GM18498 (cell line): ENCODE measurements around the gene SHISA5.
"Not testable (repeated sequence)": the region's sequence is repeated elsewhere in the genome, so short reads cannot be mapped to it uniquely, and the experiment has no call there.

Experiments
- ATAC-seq: cut with Tn5 transposase; IDR thresholded peaks from one replicate; pipeline ENCODE4 v1.9.1; 2021; ENCODE audit warnings: mild to moderate bottlenecking, moderate library complexity; ENCODE audit not compliant: unreplicated experiment

SHISA5 gene, protein sequence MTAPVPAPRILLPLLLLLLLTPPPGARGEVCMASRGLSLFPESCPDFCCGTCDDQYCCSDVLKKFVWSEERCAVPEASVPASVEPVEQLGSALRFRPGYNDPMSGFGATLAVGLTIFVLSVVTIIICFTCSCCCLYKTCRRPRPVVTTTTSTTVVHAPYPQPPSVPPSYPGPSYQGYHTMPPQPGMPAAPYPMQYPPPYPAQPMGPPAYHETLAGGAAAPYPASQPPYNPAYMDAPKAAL

DNA sequence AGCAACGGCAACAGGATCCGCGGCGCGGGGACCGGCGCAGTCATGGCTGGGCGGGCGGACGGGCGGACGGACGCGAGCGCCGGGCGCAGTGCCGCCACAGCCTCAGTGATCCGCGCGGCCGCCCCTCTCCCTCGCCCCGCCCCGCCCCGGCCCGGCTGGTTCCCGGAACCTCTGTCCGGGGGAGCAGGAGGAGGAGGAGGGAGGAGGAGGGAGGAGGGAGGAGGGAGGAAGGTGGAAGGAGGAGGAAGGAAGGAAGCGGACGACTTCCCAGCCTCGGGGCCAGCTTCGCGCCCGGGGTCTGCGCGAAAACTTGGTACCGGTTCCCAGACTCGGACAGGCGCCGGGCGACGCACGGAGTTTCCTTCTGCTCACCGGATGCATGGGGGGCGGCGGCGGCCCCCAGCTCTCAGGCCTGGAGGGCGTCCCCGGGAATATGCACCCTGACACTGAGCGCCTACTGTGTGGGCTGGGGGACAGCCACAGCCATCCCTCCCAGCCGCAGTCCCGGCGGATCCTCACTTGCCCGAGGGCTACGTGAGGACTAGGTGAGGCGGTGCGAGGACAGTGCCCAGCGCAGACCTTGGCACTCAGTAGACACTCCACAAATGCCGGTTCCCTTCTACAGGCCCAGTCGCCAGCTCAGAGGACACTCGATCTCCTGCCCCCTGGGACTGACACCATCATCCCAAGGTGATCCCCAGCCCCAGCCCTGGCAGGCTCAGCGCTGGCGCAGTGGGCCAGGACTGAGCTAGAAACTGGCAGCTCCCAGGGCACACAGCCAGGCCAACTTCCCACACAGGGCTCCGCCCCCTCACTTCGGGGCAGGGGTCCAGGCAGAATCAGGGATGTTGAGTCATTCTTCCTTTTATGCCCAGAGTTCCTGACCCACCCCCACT lies at the start of gene SHISA5:
Gene SHISA5, minus strand, starts transcription at position 124 of the 896 bp plus-strand sequence. Its CDS starts 80 bp downstream, at position 44.
- peak; percentile 51 for ATAC-seq

DNA sequence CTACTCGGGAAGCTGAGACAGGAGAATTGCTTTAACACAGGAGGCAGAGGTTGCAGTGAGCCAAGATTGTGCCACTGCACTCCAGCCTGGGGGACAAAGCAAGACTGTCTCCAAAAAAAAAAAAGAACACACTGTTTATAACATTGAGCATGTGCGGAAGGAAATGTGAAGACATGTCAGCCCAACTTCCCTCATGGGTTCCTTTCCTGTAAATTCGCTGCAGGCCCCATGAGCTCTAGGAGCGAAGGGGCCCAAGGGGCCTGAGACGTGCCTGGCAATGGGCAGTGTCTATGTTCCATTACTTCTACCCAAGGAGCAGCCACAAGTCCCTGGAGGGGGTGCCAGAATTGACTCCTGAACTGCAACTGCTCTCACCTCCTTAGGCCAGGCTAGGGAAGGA lies 49.4 kb upstream of the SHISA5 start:
- no peak for ATAC-seq

DNA sequence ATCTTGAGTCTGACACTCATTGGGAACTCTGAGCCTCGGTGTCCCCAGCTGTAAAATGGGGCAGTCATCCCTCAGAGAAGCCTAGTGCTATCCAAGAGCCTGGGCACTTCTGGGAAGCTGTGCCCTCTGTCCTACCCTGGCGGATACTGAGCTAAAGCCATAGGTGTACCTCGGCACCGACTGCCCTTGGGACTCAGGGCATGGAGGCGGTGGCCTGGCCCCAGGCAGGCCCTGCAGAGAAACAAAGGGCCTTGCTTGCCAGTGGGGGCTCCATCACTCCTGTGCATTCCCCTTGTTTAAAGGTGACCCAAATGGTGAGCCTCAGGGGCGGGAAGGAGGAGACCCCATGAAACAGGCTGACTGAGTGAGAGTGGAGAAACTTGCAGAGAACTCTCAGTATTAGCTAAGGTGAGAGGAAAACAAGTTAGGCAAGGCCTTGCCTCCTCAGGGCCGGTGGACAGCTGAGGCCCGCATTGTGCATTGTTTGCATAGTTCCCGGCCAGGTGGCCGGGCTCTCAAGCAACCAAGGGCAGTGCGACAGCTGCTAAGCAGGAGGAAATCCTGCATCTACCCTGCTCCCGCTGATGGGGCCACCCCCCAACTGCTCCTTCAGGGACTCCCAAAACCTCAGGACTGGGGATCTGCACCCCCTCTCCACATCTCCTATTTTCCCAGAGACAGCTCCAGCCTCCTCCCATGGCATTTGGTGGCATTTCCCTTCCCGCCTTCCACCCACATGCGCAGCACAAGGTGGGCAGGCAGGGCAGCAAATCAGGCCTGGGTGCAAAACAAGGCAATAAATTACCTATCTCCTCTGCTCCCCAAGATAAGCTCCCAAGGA lies 48.4 kb upstream of the SHISA5 start:
- ATAC-seq, result no peak

DNA sequence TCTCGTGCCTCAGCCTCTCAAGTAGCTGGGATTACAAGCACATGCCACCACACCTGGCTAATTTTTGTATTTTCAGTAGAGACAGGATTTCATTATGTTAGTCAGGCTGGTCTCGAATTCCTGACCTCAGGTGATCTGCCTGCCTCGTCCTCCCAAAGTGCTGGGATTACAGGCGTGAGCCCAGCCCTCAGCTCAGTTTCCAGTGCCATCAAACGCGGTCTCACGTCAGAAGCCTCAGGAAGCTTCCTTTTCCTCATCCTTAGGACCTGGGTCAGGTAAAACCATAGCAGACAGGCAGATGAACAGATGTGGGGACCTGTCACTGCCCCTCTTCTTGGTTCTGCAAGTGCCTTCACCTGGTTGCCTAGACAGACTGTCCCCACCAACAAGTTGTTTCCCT lies 47.7 kb upstream of the SHISA5 start:
- ATAC-seq, result not testable (repeated sequence)

DNA sequence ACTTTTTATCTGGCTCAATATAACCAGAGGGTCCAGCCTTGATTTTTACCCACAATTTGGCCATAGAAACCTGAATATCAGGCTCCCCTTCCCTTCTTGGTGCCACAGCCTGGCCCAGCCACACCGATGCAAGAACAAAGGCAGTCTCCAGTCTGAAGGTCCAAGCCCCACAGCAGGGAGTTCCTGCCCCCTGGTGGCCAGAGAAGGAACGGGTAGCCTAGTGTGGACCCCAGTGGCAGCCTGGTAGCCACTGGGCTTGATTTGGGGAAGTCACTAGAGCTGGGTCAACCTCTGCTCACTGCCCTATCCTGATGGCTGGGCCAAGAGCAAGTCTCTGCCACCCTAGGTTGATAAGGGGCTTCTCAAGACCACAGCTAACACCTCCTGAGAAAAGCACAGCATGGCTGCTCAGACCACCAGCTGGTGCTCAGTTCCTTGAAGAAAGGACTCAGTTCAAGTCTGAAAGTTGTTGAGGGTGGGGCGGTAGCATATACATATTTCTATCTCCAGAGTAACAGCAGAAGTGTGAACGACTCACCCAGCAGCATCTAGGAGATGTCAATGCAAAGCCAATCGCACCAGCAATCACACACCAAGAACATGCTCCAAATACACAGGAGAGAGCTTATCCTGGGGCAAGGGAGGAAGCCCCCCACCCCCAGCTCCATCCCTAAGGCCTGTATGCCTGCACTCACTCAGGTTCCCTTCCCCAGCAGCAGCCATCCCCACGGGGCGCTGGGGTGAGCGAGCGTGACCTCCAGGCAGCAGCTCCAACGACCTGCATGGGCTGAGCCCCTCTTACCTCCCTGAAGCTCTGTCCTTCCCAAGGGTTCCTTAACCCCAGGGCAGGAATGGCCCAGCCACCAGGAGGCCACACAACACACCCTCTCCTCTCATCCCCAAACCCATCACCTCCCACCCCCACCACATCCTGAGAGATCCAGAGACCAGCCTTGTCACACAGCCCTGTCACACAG lies 45.0 kb upstream of the SHISA5 start:
- ATAC-seq, result no peak

DNA sequence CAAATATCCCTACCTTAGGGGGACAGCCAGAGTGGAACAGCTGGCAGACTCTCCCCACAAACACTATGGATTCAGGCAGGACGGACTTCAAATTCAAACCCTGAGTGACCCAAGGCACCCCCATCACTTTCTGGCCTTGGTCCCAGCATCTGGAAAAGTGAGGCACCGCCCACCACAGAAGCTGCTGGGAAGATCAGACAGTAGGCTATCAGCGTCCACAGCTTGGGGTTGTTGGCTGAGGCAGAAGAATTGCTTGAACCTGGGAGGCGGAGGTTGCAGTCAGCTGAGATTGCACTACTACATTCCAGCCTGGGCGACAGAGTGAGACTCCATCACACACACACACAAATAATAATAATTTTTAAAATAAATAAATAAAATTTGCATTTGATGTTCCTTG lies 44.2 kb upstream of the SHISA5 start:
- no peak for ATAC-seq

DNA sequence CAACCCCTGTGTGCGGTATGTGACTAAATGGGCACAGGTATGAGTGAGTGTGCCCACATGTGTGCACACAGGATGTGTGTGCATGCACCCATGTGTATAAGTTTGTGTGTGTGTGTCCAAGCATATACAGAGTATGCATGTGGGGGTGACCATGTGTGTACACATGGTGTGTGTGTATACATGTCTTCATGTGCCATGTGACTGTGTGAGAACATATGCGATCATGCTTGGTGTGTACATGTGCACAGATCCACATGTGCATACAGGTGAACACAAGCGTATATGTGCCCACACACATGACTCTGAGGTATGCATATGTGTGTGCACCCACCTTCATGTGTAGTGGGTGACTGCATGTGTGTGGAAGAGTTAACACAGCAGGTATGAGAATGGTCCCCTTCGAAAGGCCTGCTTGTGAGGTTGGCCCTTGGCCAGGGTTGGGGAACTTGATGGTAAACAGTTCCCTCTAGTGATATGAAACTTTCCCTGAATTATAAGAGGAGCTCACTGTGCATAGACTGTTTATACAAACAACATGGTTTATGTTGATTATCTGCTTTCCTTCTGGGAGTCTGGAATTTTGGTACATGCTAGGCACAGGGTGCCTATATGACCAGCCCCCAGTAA lies 42.3 kb upstream of the SHISA5 start:
- no peak for ATAC-seq

DNA sequence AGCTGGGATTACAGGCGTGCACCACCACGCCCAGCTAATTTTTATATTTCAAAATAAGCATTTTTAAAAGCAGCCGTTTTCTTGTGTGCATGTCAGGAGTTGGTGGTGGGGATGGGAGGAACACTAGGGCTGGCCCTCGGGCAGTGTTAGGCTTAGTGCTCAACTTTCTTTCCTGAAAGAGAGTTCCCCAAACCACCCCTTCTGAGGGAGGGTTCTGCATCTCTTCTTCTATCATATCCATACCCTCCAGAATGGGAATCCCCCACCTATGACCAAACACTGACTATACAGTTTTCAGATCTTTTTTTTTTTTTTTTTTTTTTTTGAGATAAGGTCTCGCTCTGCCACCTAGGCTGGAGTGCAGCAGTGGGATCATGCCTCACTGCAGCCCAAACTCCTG lies 40.2 kb upstream of the SHISA5 start:
- no peak for ATAC-seq

DNA sequence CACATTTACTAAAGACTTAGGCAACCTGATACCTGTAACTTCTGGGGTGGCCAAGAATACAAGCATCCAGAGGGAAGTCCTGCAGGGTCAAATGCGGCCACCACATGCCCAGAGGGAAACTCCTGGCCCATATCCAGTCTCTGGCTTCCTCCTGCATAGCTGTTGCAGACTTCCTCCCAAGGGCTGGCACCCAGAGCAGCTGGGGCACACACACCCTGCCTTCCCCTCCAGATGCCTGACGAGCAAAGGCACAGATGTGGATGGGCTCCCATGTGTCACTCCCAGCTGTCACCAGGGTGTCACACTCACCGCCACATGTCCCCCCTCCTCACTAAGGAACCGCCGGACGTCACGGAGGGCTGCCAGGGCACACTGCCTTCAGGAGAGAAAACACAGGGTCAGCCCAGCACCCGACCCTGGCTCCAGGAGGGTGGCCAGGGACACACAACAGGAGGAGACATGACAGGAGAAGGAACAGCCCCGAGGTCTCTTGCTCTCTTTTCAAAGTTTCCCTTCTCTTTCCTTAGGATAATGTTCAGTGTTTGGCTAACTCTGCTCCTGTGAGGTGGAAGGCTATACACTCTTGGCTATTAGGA lies 39.4 kb upstream of the SHISA5 start:
- no peak for ATAC-seq

DNA sequence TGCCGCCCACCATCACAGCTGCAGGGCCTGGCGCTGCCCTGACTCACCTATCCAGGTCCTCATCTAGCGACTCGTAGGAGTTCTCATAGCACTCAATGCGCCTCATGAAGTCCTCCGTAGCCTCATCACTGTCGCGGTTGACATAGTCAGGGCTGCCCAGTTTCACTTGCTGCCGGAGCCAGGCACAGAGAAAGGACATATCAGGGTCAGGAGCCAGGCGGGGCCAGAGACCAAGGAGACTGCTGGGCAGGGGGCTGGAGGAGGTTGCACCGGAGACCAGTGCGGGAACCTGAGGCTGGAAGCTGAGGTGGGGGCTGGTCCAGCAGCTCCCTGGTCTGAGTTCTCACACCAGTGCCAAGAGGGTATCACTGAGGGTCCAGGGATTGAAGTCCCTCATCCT lies 34.5 kb upstream of the SHISA5 start:
- no peak for ATAC-seq

DNA sequence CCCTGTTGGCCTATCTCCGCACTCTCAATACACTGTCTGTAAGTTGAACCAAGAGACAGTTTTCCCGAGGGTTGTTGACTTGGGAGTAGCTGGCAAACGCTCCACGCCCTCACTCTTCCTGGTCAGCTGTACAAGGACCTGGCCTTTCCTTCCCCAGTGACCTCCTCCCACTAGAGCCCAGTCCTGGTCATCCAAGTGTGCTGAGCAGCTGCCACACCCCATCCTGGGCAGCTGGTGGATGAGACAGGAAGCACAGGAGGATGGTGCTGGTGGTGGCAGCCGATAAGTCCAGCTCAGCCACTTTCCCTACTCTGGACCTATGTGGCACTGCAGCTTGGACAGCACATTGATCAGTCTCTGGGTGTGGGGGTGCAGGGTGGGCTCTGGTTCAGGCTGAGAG lies 32.8 kb upstream of the SHISA5 start:
- no peak for ATAC-seq

DNA sequence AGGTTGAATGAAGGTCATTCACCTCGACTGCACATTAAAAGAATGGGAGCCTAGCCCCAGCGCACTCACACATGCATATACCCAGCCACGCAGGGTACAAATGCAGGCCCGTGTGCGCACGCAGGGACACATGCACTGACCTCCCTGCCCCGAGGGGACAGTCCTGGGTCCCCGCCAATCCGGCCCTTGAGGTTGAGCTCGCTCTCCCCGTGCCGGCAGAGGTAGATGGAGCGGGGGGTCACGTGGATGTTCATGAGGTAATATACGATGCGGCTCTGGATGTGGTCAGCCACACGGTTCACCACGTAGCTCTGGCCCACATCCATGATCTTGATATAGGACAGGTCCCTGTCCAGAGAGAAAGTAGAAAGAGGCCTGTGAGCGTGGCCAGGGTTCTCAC lies 32.1 kb upstream of the SHISA5 start:
- no peak for ATAC-seq

DNA sequence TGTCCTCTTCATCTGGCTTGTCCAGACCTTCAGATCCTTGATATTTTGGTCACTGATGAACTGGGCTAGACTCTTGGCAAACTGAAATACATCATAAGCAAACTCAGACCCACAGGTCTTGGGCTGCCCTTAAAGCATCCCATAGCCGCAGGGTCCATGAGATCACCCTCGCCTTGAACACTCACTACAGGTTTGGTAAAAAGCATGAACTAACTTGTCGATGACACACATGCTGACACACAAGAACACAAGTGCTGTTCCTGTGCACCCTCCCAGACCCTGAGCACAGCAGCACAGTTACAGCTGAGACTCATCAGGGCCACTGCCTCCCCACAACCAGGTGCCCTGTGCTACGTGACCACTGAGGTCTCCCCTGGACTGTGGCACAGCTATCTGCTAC lies 31.6 kb upstream of the SHISA5 start:
- ATAC-seq, result no peak

DNA sequence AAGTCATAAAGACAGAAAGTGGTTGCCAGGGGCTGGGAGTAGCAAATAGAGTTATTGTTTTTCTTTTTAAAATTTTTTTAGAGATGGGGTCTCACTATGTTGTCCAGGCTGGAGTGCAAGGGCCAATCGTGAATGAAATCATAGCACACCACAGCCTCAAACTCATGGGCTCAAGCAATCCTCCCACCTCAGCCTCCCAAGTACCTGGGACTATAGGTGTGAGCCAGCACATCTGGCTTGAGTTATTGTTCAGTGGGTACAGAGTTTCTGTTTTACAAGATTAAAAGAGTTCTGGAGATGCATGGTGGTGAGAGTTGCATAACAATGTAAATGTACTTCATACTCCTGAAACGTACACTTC lies 29.0 kb upstream of the SHISA5 start:
- no peak for ATAC-seq

DNA sequence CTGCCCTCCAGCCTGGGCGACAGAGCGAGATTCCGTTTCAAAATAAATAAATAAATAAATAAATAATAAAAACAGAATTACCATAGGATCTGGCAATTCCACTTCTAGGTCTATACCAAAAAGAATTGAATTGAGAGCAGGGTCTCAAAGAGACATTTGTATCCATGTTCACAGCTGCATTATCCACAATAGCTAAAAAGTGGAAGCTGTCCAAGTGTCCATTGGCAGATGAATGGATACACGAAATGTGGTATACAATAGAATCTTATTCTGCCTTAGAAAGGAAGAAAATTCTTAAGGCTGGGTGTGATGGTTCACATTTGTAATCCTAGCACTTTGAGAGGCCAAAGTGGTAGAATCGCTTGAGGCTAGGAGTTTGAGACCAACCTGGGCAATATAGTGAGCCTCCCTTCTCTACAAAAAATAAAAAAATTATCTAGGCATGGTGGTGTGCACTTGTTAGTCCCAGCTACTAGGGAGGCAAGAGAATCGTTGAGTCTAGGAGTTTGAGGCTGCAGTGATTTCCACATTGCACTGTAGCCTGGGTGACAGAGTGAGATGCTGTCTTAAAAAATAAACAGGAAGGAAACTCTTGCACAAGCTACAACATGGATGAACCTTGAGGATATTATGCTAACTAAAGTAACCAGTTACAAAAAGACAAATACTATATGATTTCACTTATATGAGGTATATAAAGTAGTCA lies 28.4 kb upstream of the SHISA5 start:
- ATAC-seq, result no peak

DNA sequence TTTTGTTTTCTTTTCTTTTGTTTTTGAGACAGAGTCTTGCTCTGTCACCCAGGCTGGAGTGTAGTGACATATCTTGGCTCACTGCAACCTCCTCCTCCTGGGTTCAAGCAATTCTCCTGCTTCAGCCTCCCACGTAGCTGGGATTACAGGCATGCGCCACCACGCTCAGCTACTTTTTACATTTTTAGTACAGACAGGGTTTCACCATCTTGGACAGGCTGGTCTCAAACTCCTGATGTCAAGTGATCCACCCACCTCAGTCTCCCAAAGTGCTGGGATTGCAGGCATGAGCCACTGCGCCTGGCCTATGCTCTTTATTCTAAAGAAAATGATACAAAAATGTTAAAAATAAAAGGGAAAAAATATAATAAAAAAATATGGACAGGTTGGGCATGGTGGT lies 26.7 kb upstream of the SHISA5 start:
- ATAC-seq, result not testable (repeated sequence)

DNA sequence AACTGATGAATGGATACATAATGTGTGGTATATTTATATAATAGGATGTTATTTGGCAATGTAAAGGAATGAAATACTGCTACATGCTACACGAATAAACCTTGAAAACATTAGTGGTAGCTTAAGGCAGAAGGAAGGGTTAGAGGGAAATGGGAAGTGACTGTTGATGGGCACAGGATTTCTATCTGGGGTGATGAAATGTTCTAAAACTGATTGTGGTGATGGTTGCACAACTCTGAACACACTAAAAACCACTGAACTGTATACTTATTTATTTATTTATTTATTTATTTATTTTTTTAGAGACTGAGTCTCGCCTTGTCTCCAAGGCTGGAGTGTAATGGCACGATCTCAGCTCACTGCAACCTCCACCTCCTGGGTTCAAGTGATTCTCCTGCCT lies 24.8 kb upstream of the SHISA5 start:
- ATAC-seq, result no peak

DNA sequence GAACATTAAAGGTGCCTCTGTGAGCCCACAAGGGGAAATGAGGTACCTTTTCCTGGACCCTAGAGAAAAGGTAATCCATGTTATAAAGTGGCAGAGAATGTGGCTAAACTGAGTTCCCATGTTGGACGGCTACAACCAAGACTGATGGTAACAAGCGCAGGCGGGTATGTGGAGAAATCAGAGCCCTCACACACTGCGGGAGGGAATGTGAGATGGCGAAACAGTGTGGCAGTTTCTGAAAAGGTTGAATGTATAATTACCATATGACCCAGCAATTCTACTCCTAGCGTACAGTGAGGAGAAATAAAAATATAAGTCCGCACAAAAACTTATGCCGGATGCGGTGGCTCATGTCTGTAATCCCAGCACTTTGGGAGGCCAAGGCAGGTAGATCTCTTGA lies 24.1 kb upstream of the SHISA5 start:
- ATAC-seq, result no peak

DNA sequence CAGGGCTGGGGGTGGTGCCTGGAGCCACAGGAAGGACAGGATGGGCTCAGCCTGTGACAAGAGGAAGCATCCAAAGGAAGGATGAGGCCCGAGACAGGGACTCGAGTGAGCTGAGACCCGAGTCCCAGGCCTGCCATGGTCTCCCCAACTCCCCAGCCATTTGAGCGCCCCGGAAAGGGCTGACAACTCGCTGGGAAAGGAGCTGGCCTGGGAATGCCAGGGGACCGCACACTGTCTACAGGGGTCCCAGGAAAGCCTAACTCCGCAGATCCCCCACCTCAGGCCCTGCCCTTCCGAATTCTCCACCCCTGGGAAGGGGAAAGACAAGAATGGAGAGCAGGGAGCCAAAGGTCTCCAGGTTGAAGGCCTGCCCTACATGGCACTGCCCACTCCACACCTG lies 21.0 kb upstream of the SHISA5 start:
- ATAC-seq, result no peak
